ENCODE data around the gene GRIN1. TPM values are rescaled to one million over a fixed set of nuclear protein-coding genes. Genes with fewer than 3 reads are reported as not detected.
A peak's percentile ranks its signal among the peaks of the same experiment; 100 is the strongest.

Gene GRIN1
- total RNA-seq, 4 donors from 2014 or later: 0.11 to 0.50 (median 0.19) TPM; not detected in 1

DNA sequence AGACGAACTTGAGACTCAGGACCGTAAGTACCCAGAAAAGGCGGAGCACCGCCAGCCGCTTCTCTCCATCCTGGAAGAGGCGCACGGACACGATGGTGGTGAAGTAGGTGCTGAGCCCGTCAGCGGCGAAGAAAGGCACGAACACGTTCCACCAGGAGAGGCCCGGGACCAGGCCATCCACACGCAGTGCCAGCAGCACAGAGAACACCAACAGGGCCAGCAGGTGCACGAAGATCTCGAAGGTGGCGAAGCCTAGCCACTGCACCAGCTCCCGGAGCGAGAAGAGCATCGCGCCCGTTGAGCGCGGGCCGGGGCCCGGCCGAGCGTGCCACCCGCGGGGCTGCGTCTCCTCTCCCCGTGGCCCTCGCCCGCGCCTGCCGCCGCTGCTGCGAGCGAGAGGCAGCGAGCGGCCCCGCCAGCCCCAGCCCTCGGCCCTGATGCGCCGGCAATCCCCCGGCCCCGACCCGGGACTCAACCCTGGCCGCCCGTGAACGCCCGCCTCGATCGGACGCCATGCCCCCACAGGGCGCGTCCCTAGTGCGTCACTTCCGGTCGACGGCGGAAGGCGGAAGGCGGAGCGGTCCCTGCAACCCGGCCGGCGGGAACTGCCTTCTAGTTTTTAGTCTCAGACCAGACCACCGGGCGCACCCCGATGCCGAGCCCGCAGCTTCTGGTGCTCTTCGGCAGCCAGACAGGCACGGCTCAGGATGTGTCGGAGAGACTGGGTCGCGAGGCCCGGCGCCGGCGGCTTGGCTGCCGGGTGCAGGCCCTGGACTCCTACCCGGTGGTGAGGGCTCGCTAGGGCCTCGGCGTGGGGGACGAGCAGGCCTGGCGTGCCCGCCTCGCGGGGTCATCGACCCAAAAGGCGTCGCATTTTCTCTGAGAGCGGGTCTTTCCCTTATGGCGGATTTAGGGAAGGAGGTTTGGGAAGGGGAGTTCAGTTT, 66.4 kb downstream of the GRIN1 start, which contains the start of the genes NDOR1 and TMEM203:
NDOR1 (plus strand) TSS at position 575 of the 944 bp plus-strand sequence; CDS start at position 653, 78 bp downstream.
TMEM203 (minus strand) TSS at position 523 of the 944 bp plus-strand sequence; CDS start at position 289, 234 bp downstream.
- Histone ChIP-seq H3K4me3 (peak within 1 kb of the TSS; percentile 78 to 95 (median 87)), H3K36me3 (peaks cover 0 to 25% (median 3%) of the 10 kb centered on the region in 4 donors), H3K9me3 (no peaks in the 10 kb centered on the region), H3K4me1 (peaks cover 48 to 61% (median 57%) of the 10 kb centered on the region in 4 donors), H3K27me3 (no peaks in the 10 kb centered on the region), H3K27ac (replicated peaks in 1 of 4) (peak within 1 kb of the TSS; percentile 80 to 91 (median 84))
- 6% methylated on average over 24 of the region's 98 CpGs for WGBS
- TF ChIP-seq, protein P1, sequence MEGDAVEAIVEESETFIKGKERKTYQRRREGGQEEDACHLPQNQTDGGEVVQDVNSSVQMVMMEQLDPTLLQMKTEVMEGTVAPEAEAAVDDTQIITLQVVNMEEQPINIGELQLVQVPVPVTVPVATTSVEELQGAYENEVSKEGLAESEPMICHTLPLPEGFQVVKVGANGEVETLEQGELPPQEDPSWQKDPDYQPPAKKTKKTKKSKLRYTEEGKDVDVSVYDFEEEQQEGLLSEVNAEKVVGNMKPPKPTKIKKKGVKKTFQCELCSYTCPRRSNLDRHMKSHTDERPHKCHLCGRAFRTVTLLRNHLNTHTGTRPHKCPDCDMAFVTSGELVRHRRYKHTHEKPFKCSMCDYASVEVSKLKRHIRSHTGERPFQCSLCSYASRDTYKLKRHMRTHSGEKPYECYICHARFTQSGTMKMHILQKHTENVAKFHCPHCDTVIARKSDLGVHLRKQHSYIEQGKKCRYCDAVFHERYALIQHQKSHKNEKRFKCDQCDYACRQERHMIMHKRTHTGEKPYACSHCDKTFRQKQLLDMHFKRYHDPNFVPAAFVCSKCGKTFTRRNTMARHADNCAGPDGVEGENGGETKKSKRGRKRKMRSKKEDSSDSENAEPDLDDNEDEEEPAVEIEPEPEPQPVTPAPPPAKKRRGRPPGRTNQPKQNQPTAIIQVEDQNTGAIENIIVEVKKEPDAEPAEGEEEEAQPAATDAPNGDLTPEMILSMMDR (IDR thresholded peaks at IDR 0.05): peak in 1 of 3 experiments; percentile 13
- TF ChIP-seq EP300 (IDR thresholded peaks at IDR 0.05): no peak
- peak; percentile 94 to 97 for TF ChIP-seq POLR2AphosphoS5 (IDR thresholded peaks at IDR 0.05)
- TF ChIP-seq POLR2A (IDR thresholded peaks at IDR 0.05; ENCODE audit: low read depth): peak; percentile 45
- peak; percentile 97 for DNase-seq (ENCODE audit: extremely low spot score)
- intact Hi-C loops (cut with DNase I): no loop called here

DNA sequence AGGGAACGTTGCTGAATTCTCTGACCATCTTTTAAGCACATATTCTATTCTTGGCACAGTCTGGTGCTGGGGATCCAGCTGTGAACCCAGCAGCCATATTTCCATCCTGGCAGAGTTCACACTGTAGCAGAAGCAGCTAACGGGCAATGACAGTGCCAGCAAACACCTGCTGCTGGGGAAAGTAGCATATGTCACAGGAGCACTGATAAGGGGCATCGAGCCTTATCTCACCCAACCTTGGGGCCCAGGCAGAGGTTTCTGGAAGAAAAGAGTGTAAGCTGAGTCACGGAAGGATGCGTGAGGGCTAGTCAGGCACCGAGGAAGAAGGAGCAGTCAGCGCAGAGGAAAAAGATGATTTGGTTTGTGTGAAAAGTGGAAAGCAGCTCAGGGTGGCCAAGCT, 67.6 kb downstream of the GRIN1 start:
- no peaks in the 10 kb centered on the region for H3K27me3 ChIP-seq
- no peaks in the 10 kb centered on the region for H3K9me3 ChIP-seq
- WGBS: 74% methylated on average over 7 of the region's 7 CpGs
- no peak overlapping the region for H3K27ac ChIP-seq (replicated peaks in 1 of 4)
- TF ChIP-seq POLR2A (IDR thresholded peaks at IDR 0.05; ENCODE audit: low read depth): no peak
- TF ChIP-seq POLR2AphosphoS5 (IDR thresholded peaks at IDR 0.05): no peak
- no peak for TF ChIP-seq EP300 (IDR thresholded peaks at IDR 0.05)
- TF ChIP-seq, protein P1 (IDR thresholded peaks at IDR 0.05): no peak
- peaks cover 0 to 36% (median 3%) of the 10 kb centered on the region in 4 donors for H3K36me3 ChIP-seq
- intact Hi-C loops (cut with DNase I): no loop called here
- DNase-seq (ENCODE audit: extremely low spot score): no peak
- H3K4me1 ChIP-seq: peaks cover 43 to 54% (median 50%) of the 10 kb centered on the region in 4 donors
- peak overlapping the region; percentile 78 to 95 (median 87) for H3K4me3 ChIP-seq

DNA sequence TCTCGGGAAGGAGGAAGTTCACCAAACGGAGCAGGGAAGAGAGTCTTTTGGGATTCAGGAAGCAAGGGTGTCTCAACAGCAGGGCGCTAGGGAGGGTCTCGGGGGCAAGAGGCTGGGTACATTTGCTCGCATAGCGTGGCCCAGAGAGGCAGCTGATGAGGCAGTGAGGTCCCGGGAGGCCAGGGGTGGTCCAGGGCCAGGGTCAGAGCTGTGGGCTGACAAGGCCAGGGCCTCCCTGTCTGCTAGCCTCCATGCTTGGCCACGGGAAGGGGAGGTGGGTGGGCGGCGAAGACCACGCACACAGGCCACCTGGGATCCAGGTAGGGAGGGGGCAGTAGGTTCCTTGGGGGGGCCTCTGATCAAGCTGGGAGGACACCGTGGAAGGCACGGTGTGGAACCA, 72.6 kb downstream of the GRIN1 start:
- H3K27me3 ChIP-seq: no peaks in the 10 kb centered on the region
- intact Hi-C loops (cut with DNase I): no loop called here
- peaks cover 0 to 60% (median 15%) of the 10 kb centered on the region in 4 donors for H3K36me3 ChIP-seq
- no peak overlapping the region for H3K27ac ChIP-seq (replicated peaks in 1 of 4)
- TF ChIP-seq POLR2AphosphoS5 (IDR thresholded peaks at IDR 0.05): no peak
- no peak for TF ChIP-seq EP300 (IDR thresholded peaks at IDR 0.05)
- TF ChIP-seq POLR2A (IDR thresholded peaks at IDR 0.05; ENCODE audit: low read depth): no peak
- TF ChIP-seq, protein P1 (IDR thresholded peaks at IDR 0.05): no peak
- H3K4me3 ChIP-seq: no peak overlapping the region
- H3K9me3 ChIP-seq: no peaks in the 10 kb centered on the region
- H3K4me1 ChIP-seq: peaks cover 5 to 10% (median 8%) of the 10 kb centered on the region in 4 donors
- WGBS: 89% methylated on average over 10 of the region's 13 CpGs
- no peak for DNase-seq (ENCODE audit: extremely low spot score)

DNA sequence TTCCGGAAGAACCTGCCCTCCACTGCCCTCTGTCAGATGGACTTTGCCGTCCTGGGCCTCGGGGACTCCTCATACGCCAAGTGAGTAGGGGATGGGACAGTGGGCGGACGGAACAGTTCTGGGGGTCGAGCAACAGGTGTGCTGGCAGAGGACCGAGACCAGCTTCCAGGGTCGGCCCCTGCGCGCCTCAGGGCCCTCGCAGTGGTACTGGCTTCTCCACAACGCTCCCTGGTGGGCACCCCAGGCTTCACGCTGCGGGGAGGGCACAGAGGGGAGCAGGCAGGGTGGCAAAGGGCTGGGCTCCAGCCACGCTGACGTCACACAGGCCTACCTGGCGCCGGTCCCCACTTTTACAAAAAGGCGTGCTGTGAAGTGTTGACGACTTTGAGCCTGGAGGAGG, 73.6 kb downstream of the GRIN1 start:
- Histone ChIP-seq H3K4me3 (no peak overlapping the region), H3K27ac (replicated peaks in 1 of 4) (no peak overlapping the region), H3K4me1 (peaks cover under 1 to 10% (median 7%) of the 10 kb centered on the region in 4 donors), H3K36me3 (peaks cover 0 to 61% (median 15%) of the 10 kb centered on the region in 4 donors), H3K27me3 (no peaks in the 10 kb centered on the region), H3K9me3 (no peaks in the 10 kb centered on the region)
- intact Hi-C loops (cut with DNase I): no loop called here
- no peak for DNase-seq (ENCODE audit: extremely low spot score)
- 81% methylated on average over 10 of the region's 21 CpGs for WGBS
- no peak for TF ChIP-seq POLR2A (IDR thresholded peaks at IDR 0.05; ENCODE audit: low read depth)
- TF ChIP-seq, protein P1 (IDR thresholded peaks at IDR 0.05): no peak
- TF ChIP-seq EP300 (IDR thresholded peaks at IDR 0.05): no peak
- no peak for TF ChIP-seq POLR2AphosphoS5 (IDR thresholded peaks at IDR 0.05)

All from esophagus muscularis mucosa (tissue), 4 donors.